H1 (cell line): ENCODE measurements around the gene CD59. TPM values are rescaled to one million over a fixed set of nuclear protein-coding genes. Genes with fewer than 3 reads are reported as not detected.

ENCODE experiments used
- CTCF ChIA-PET: fragments of 300-600 bp; sonication (Branson Sonifier 250); formaldehyde crosslinking; loops from one replicate; lab custom pipeline; 2021; ENCODE audit not compliant: partially characterized antibody; lab: Charles Lee
- POLR2A ChIA-PET: fragments of 300-600 bp; sonication (Branson Sonifier 250); formaldehyde crosslinking; loops from one replicate; lab custom pipeline; 2021; ENCODE audit warnings: inconsistent platforms; ENCODE audit not compliant: partially characterized antibody; lab: Charles Lee
- DNase-seq, 2 experiments: peaks; one replicate each; pipeline versions ENCODE4 v3.0.0 to v3.0.0-alpha.2; 2010 to 2022; ENCODE audit warnings: low spot score in 2 of 2, low read depth in 1 of 2, mixed read lengths in 1 of 2
- FAIRE-seq: peaks from 2 replicates; lab custom pipeline; 2011; peaks lifted over from hg19 to GRCh38; lab: Jason Lieb, UNC
- H2AFZ ChIP-seq: 2 replicates; pipeline ENCODE4 v1.8.1; 2012; ENCODE audit warnings: low read length, inconsistent platforms
- H2AK5ac ChIP-seq: 2 replicates; pipeline ENCODE4 v1.6.1; 2013; ENCODE audit warnings: low read depth, low read length
- H2BK120ac ChIP-seq: replicated peaks from 2 replicates; pipeline ENCODE3; 2013; ENCODE audit warnings: low read depth, low read length, inconsistent platforms
- H2BK12ac ChIP-seq: 2 replicates; pipeline ENCODE4 v1.6.1; 2013; ENCODE audit warnings: low read depth, low read length
- H2BK15ac ChIP-seq: 2 replicates; pipeline ENCODE4 v1.6.1; 2013; ENCODE audit warnings: low read length
- H2BK20ac ChIP-seq: 2 replicates; pipeline ENCODE4 v1.6.1; 2013; ENCODE audit warnings: low read length
- H2BK5ac ChIP-seq: 2 replicates; pipeline ENCODE4 v1.6.1; 2013; ENCODE audit warnings: low read depth, low read length
- H3K14ac ChIP-seq: 2 replicates; pipeline ENCODE4 v1.6.1; 2013; ENCODE audit warnings: inconsistent platforms; ENCODE audit not compliant: insufficient read length
- H3K18ac ChIP-seq: 2 replicates; pipeline ENCODE4 v1.6.1; 2013; ENCODE audit warnings: low read length; ENCODE audit errors: extremely low read depth
- H3K23ac ChIP-seq: 2 replicates; pipeline ENCODE4 v1.6.1; 2013; ENCODE audit warnings: inconsistent platforms; ENCODE audit not compliant: insufficient read length
- H3K23me2 ChIP-seq: 2 replicates; pipeline ENCODE4 v1.6.1; 2013; ENCODE audit warnings: low read depth, low read length
- H3K27ac ChIP-seq: 2 replicates; pipeline ENCODE4 v1.6.1; 2011; ENCODE audit warnings: low read depth, low read length, inconsistent platforms
- H3K27me3 ChIP-seq, 4 experiments: replicated peaks in 1 of 4; 1 replicate in 1 of 4; 2 replicates in 3 of 4; pipeline versions ENCODE4 v1.6.1 to v1.8.1; 2011 to 2013; ENCODE audit warnings: low read length in 3 of 4, mild to moderate bottlenecking in 3 of 4, inconsistent platforms in 2 of 4, mixed read lengths in 2 of 4, moderate library complexity in 1 of 4; ENCODE audit not compliant: control insufficient read depth in 3 of 4, insufficient read depth in 3 of 4; ENCODE audit errors: extremely low read depth in 1 of 4
- H3K36me3 ChIP-seq, 4 experiments: 2 replicates each; pipeline versions ENCODE4 v1.6.1 to v1.8.1; 2011 to 2013; ENCODE audit warnings: mild to moderate bottlenecking in 4 of 4, low read length in 3 of 4, moderate library complexity in 2 of 4, control low read depth in 1 of 4, inconsistent platforms in 1 of 4; ENCODE audit not compliant: insufficient read depth in 4 of 4, control insufficient read depth in 2 of 4
- H3K4ac ChIP-seq: replicated peaks from 2 replicates; pipeline ENCODE3; 2013; ENCODE audit warnings: low read length, low read depth, mixed read lengths, inconsistent platforms; ENCODE audit not compliant: insufficient read length
- H3K4me1 ChIP-seq, 4 experiments: replicated peaks in 1 of 4; 1 replicate in 1 of 4; 2 replicates in 3 of 4; pipeline versions ENCODE4 v1.6.1 to v1.8.1; 2011 to 2013; ENCODE audit warnings: low read length in 3 of 4, inconsistent platforms in 2 of 4, mixed read lengths in 1 of 4; ENCODE audit not compliant: insufficient read depth in 4 of 4, control insufficient read depth in 3 of 4
- H3K4me2 ChIP-seq, 2 experiments: 2 replicates each; pipeline versions ENCODE4 v1.6.1 to v1.8.1; 2011 to 2013; ENCODE audit warnings: low read depth in 2 of 2, low read length in 2 of 2, control low read depth in 1 of 2, inconsistent platforms in 1 of 2, mild to moderate bottlenecking in 1 of 2; ENCODE audit not compliant: insufficient read depth in 1 of 2
- H3K4me3 ChIP-seq, 4 experiments: fragments of 200-600, 300-600 bp in 1 of 4; sonication (generic), shearing (Covaris generic), sonication (Bioruptor Twin) in 1 of 4; 2 replicates each; pipeline versions ENCODE4 v1.5.1 to v1.8.1; 2011 to 2016; ENCODE audit warnings: low read length in 4 of 4, low read depth in 3 of 4, control low read depth in 2 of 4, inconsistent platforms in 2 of 4, mild to moderate bottlenecking in 2 of 4, mixed read lengths in 1 of 4, moderate library complexity in 1 of 4; ENCODE audit not compliant: insufficient read depth in 2 of 4; ENCODE audit errors: extremely low read depth in 1 of 4
- H3K56ac ChIP-seq: replicated peaks from 2 replicates; pipeline ENCODE3; 2013; ENCODE audit warnings: low read depth, mild to moderate bottlenecking, mixed read lengths, low read length, inconsistent platforms; ENCODE audit not compliant: insufficient read length
- H3K79me1 ChIP-seq: 2 replicates; pipeline ENCODE4 v1.6.1; 2013; ENCODE audit warnings: low read depth, low read length, control low read depth
- H3K79me2 ChIP-seq, 2 experiments: 2 replicates each; pipeline versions ENCODE4 v1.6.1 to v1.8.1; 2012 to 2013; ENCODE audit warnings: low read length in 2 of 2, mild to moderate bottlenecking in 2 of 2, inconsistent platforms in 1 of 2; ENCODE audit not compliant: insufficient read depth in 2 of 2, control insufficient read depth in 1 of 2
- H3K9ac ChIP-seq, 4 experiments: replicated peaks in 1 of 4; 1 replicate in 1 of 4; 2 replicates in 3 of 4; pipeline versions ENCODE4 v1.6.1 to v1.8.1; 2011 to 2013; ENCODE audit warnings: low read depth in 3 of 4, low read length in 3 of 4, control low read depth in 2 of 4, mild to moderate bottlenecking in 2 of 4, moderate library complexity in 2 of 4, inconsistent platforms in 1 of 4; ENCODE audit errors: extremely low read depth in 1 of 4
- H3K9me3 ChIP-seq, 2 experiments: 2 replicates each; pipeline versions ENCODE4 v1.6.1 to v1.8.1; 2012 to 2013; ENCODE audit warnings: mild to moderate bottlenecking in 2 of 2, moderate library complexity in 2 of 2, control low read depth in 1 of 2, inconsistent platforms in 1 of 2, low read depth in 1 of 2, low read length in 1 of 2, mixed read lengths in 1 of 2; ENCODE audit not compliant: insufficient read depth in 2 of 2
- H4K20me1 ChIP-seq, 2 experiments: replicated peaks in 1 of 2; 2 replicates each; pipeline versions ENCODE3 to v1.8.1; 2011 to 2013; ENCODE audit warnings: inconsistent platforms in 2 of 2, low read length in 2 of 2, mild to moderate bottlenecking in 1 of 2; ENCODE audit not compliant: insufficient read depth in 2 of 2, control insufficient read depth in 1 of 2
- H4K5ac ChIP-seq: 2 replicates; pipeline ENCODE4 v1.6.1; 2013; ENCODE audit warnings: low read length, low read depth, mixed read lengths, inconsistent platforms; ENCODE audit not compliant: insufficient read length
- H4K8ac ChIP-seq: 2 replicates; pipeline ENCODE4 v1.8.0; 2013; ENCODE audit warnings: mild to moderate bottlenecking, moderate library complexity, low read length, inconsistent platforms; ENCODE audit not compliant: insufficient read depth; ENCODE audit errors: extremely low read depth
- H4K91ac ChIP-seq: replicated peaks from 2 replicates; pipeline ENCODE3; 2013; ENCODE audit warnings: low read length, mixed read lengths, inconsistent platforms; ENCODE audit not compliant: insufficient read length
- KDM4A ChIP-seq: IDR thresholded peaks from one replicate; pipeline ENCODE4 v1.7.1; 2012; ENCODE audit warnings: low read depth, mild to moderate bottlenecking, moderate library complexity, low read length, inconsistent platforms; ENCODE audit not compliant: severe bottlenecking
- RXRA ChIP-seq: IDR thresholded peaks from 2 replicates; pipeline ENCODE4 v1.6.1; 2011; ENCODE audit warnings: low read depth, mild to moderate bottlenecking, low read length, moderate library complexity; ENCODE audit not compliant: insufficient read depth
- WGBS, 2 experiments: shearing (Covaris generic) in 1 of 2; methylation state at CpG; one replicate each; pipeline versions ENCODE4 v1.1.6 to v1.1.7; 2013 to 2015; ENCODE audit warnings: low lambda C conversion rate in 2 of 2, mixed read lengths in 2 of 2, inconsistent platforms in 1 of 2, low coverage in 1 of 2, missing lambda C conversion rate in 1 of 2; ENCODE audit not compliant: insufficient replicate concordance in 2 of 2, insufficient coverage in 1 of 2, insufficient read length in 1 of 2; ENCODE audit errors: extremely low coverage in 1 of 2, missing lambda C conversion rate in 1 of 2; 5-methylcytosine and 5-hydroxymethylcytosine counted together
- polyA plus RNA-seq, 7 experiments: library from polyadenylated mRNA; depleted of rRNA in 3 of 7; stranded (reverse) in 5 of 7; unstranded in 2 of 7; fragments of >200 nt in 5 of 7; fragments of 200-250 nt in 2 of 7; gene quantifications; 1 replicate in 5 of 7; 2 replicates in 1 of 7; 4 replicates in 1 of 7; pipeline versions ENCODE4 v1.2.1 to v1.2.3, GENCODE V29; 2011 to 2013; ENCODE audit warnings: missing spikeins in 2 of 7, mixed read lengths in 2 of 7
- total RNA-seq: library from RNA; stranded (reverse); fragmentation: NEBNext Ultra II Directional; extraction: Animal tissue kit (Norgen Biotek cat#: 25700); gene quantifications from 2 replicates; pipeline ENCODE4 v1.2.1, GENCODE V29; 2021

The CD59 gene
- total and polyA plus RNA-seq, 2 of the 8 experiments (the other 6 are each of a cell fraction or from before 2014, with no cell fraction given): 63.1 to 90.3 TPM

DNA sequence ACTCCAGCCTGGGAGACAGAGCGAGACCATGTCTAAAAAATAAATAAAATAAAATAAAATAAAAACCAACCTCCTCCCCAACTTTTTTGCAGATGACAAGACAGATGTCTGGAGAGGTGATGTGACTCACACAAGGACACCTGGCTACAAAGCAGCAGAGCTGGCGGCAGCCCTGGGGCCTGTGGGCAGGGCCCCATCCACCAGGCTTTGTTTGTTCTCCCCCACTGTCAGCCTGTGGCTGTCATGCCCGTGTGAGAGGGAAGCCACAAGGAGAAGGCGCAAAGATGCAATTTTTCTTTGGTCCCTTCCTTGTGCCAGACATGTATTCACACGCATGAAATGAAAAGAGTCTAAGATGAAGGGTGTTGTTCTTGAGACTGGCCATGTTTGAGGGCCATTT lies 16.6 kb downstream of the CD59 start:
- Histone ChIP-seq H2AFZ (no peak overlapping the region), H3K27ac (no peak overlapping the region), H3K4me3 (no peak overlapping the region), H3K4me1 (peaks cover 0 to 4% (median under 1%) of the 10 kb centered on the region in 4 experiments; a peak in 3 of 7 replicates), H4K20me1 (peaks cover 4 to 8% of the 10 kb centered on the region in 2 experiments), H3K4me2 (no peak overlapping the region), H3K9ac (no peak overlapping the region), H2BK15ac (no peak overlapping the region), H2AK5ac (no peak overlapping the region), H2BK12ac (no peak overlapping the region), H3K36me3 (peaks cover 5 to 35% (median 15%) of the 10 kb centered on the region in 4 experiments; a peak in 7 of 8 replicates), H2BK120ac (no peak overlapping the region), H4K5ac (no peak overlapping the region), H3K79me2 (peaks cover 0 to 11% of the 10 kb centered on the region in 2 experiments; a peak in 2 of 4 replicates), H3K79me1 (peaks cover 11% of the 10 kb centered on the region; the same call in 1 of the 2 replicates), H3K23ac (no peak overlapping the region), H4K91ac (no peak overlapping the region), H2BK5ac (no peak overlapping the region), H3K23me2 (no peaks in the 10 kb centered on the region), H2BK20ac (no peak overlapping the region), H3K14ac (no peak overlapping the region), H3K4ac (no peak overlapping the region), H3K18ac (no peak overlapping the region), H3K9me3 (no peaks in the 10 kb centered on the region), H3K56ac (no peak overlapping the region), H3K27me3 (no peaks in the 10 kb centered on the region), H4K8ac (no peak overlapping the region)
- WGBS, 2 experiments: 86% methylated on average over 5 of the region's 5 CpGs; no CpG with 5 or more reads in 1 of the 2 experiments
- POLR2A ChIA-PET: interaction anchor here (1.0 kb wide), 1 partner anchor 19 kb away, joined by 3 read pairs; the partner anchor contains the start of gene C11orf91
- CTCF ChIA-PET: interaction anchor here (1.1 to 2.7 kb wide), 3 partner anchors 14 to 110 kb away, joined by 3 to 7 read pairs (median 6); no protein-coding TSS in a partner anchor
- no peak for FAIRE-seq
- no peak for DNase-seq
- TF ChIP-seq RXRA (no peak), KDM4A (no peak)
